ENCODE measurements around the gene BSPRY. TPM values are rescaled to one million over a fixed set of nuclear protein-coding genes. Genes with fewer than 3 reads are reported as not detected.
"Not testable (repeated sequence)": the region's sequence is repeated elsewhere in the genome, so short reads cannot be mapped to it uniquely, and the experiment has no call there.

BSPRY gene
- total and polyA plus RNA-seq, 2 donors (not counting 1 experiment from before 2014, with no cell fraction given), result 0.42 to 0.59 TPM

GRCh38 chr9:113380869-113381378 lies 31.6 kb downstream of the BSPRY start:
- Histone ChIP-seq H3K27me3 (replicated peaks in 1 of 4; ENCODE audit: control extremely low read depth in 1 of 4, control insufficient read depth in 3 of 4, insufficient read depth in 4 of 4, low read length in 3 of 4) (no peaks in the 10 kb centered on the region), H3K36me3 (replicated peaks in 1 of 2; ENCODE audit: control extremely low read depth in 1 of 2, control insufficient read depth in 1 of 2, extremely low read depth in 1 of 2, insufficient read depth in 2 of 2, low read length in 1 of 2) (no peaks in the 10 kb centered on the region), H3K27ac (ENCODE audit: low read length in 2 of 2) (peak overlapping the region; percentile 3 to 44), H3K79me2 (ENCODE audit: control insufficient read depth, insufficient read depth, low read length) (no peaks in the 10 kb centered on the region), H3K4me1 (ENCODE audit: control insufficient read depth in 2 of 2, insufficient read depth in 2 of 2, low read length in 2 of 2) (peaks cover 3 to 15% of the 10 kb centered on the region in 2 donors), H3K9ac (ENCODE audit: low read length) (no peak overlapping the region), H2AFZ (ENCODE audit: insufficient read depth, low read depth, low read length, poor library complexity, severe bottlenecking) (peak overlapping the region; percentile 66), H3K4me2 (replicated peaks; ENCODE audit: low read depth, low read length, poor library complexity, severe bottlenecking) (peak overlapping the region; percentile 2), H4K20me1 (ENCODE audit: control insufficient read depth, insufficient read depth, low read length, poor library complexity, severe bottlenecking) (no peaks in the 10 kb centered on the region), H3K4me3 (ENCODE audit: control extremely low read depth in 1 of 5, extremely low read depth in 1 of 5, insufficient read depth in 1 of 5, low read depth in 2 of 5, low read length in 4 of 5) (no peak overlapping the region), H3K9me3 (ENCODE audit: control extremely low read depth in 1 of 3, control insufficient read depth in 2 of 3, insufficient read depth in 1 of 3, low read length in 2 of 3) (no peaks in the 10 kb centered on the region)
- Mint-ChIP-seq H3K4me3 (peak overlapping the region; percentile 7), H3K27me3 (no peaks in the 10 kb centered on the region), H3K4me1 (peaks cover 11% of the 10 kb centered on the region), H3K9me3 (ENCODE audit: insufficient read depth) (no peaks in the 10 kb centered on the region), H3K27ac (peak overlapping the region; percentile 73)
- DNase-seq (peak; percentile 57), ATAC-seq (ENCODE audit: low read depth) (peak; percentile 25)
- ChIA-PET CTCF (no interaction called here), POLR2A (interaction anchor here (0.6 kb wide), 1 partner anchor 180 kb away, joined by 7 read pairs; no protein-coding TSS in a partner anchor)
- intact Hi-C loops (cut with micrococcal nuclease), result loop anchor here (2.0 kb wide), 1 partner anchor 20 kb away; the partner anchor contains the start of gene ALAD
- WGBS (ENCODE audit: insufficient coverage), result no CpG with 5 or more reads among the region's 1 CpG
- no peak for TF ChIP-seq EZH2 (IDR thresholded peaks at IDR 0.05; ENCODE audit: borderline replicate concordance, insufficient read depth, low read depth, low read length, poor library complexity, severe bottlenecking)
- TF ChIP-seq, protein P1, sequence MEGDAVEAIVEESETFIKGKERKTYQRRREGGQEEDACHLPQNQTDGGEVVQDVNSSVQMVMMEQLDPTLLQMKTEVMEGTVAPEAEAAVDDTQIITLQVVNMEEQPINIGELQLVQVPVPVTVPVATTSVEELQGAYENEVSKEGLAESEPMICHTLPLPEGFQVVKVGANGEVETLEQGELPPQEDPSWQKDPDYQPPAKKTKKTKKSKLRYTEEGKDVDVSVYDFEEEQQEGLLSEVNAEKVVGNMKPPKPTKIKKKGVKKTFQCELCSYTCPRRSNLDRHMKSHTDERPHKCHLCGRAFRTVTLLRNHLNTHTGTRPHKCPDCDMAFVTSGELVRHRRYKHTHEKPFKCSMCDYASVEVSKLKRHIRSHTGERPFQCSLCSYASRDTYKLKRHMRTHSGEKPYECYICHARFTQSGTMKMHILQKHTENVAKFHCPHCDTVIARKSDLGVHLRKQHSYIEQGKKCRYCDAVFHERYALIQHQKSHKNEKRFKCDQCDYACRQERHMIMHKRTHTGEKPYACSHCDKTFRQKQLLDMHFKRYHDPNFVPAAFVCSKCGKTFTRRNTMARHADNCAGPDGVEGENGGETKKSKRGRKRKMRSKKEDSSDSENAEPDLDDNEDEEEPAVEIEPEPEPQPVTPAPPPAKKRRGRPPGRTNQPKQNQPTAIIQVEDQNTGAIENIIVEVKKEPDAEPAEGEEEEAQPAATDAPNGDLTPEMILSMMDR (IDR thresholded peaks at IDR 0.05), result no peak

DNA sequence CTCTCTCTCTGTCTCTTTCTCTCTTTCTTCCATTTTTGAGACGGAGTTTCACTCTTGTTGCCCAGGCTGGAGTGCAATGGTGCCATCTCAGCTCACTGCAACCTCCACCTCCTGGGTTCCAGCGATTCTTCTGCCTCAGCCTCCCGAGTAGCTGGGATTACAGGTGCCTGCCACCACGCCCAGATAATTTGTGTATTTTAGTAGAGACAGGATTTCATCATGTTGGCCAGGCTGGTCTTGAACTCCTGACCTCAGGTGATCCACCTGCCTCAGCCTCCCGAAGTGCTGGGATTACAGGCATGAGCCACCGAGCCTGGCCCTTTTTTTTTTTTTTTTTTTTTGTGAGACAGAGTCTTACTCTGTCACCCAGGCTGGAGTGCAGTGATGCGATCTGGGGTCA lies 32.1 kb downstream of the BSPRY start:
- H3K4me3 ChIP-seq (ENCODE audit: control extremely low read depth in 1 of 5, extremely low read depth in 1 of 5, insufficient read depth in 1 of 5, low read depth in 2 of 5, low read length in 4 of 5); H3K27ac ChIP-seq (ENCODE audit: low read length in 2 of 2); ATAC-seq (ENCODE audit: low read depth); H3K27me3 Mint-ChIP-seq; CTCF ChIA-PET; H4K20me1 ChIP-seq (ENCODE audit: control insufficient read depth, insufficient read depth, low read length, poor library complexity, severe bottlenecking); H3K79me2 ChIP-seq (ENCODE audit: control insufficient read depth, insufficient read depth, low read length); H2AFZ ChIP-seq (ENCODE audit: insufficient read depth, low read depth, low read length, poor library complexity, severe bottlenecking); H3K4me3 Mint-ChIP-seq; H3K9me3 ChIP-seq (ENCODE audit: control extremely low read depth in 1 of 3, control insufficient read depth in 2 of 3, insufficient read depth in 1 of 3, low read length in 2 of 3); H3K9ac ChIP-seq (ENCODE audit: low read length); H3K27me3 ChIP-seq (replicated peaks in 1 of 4; ENCODE audit: control extremely low read depth in 1 of 4, control insufficient read depth in 3 of 4, insufficient read depth in 4 of 4, low read length in 3 of 4); H3K36me3 ChIP-seq (replicated peaks in 1 of 2; ENCODE audit: control extremely low read depth in 1 of 2, control insufficient read depth in 1 of 2, extremely low read depth in 1 of 2, insufficient read depth in 2 of 2, low read length in 1 of 2); DNase-seq; H3K4me2 ChIP-seq (replicated peaks; ENCODE audit: low read depth, low read length, poor library complexity, severe bottlenecking); H3K9me3 Mint-ChIP-seq (ENCODE audit: insufficient read depth); H3K27ac Mint-ChIP-seq: not testable (repeated sequence)
- WGBS (ENCODE audit: insufficient coverage), result 74% methylated on average over 5 of the region's 7 CpGs
- POLR2A ChIA-PET, result interaction anchor here (0.6 kb wide), 1 partner anchor 179 kb away, joined by 7 read pairs; no protein-coding TSS in a partner anchor
- H3K4me1 Mint-ChIP-seq, result peaks cover 11% of the 10 kb centered on the region
- intact Hi-C loops (cut with micrococcal nuclease), result loop anchor here (2.0 kb wide), 1 partner anchor 19 kb away; the partner anchor contains the start of gene ALAD
- H3K4me1 ChIP-seq (ENCODE audit: control insufficient read depth in 2 of 2, insufficient read depth in 2 of 2, low read length in 2 of 2), result peaks cover 3 to 12% of the 10 kb centered on the region in 2 donors

Data from B cell (primary cell).